Measurements from ENCODE around the gene IGF2BP3.
"Not testable (repeated sequence)": the region's sequence is repeated elsewhere in the genome, so short reads cannot be mapped to it uniquely, and the experiment has no call there.

Gene IGF2BP3

DNA sequence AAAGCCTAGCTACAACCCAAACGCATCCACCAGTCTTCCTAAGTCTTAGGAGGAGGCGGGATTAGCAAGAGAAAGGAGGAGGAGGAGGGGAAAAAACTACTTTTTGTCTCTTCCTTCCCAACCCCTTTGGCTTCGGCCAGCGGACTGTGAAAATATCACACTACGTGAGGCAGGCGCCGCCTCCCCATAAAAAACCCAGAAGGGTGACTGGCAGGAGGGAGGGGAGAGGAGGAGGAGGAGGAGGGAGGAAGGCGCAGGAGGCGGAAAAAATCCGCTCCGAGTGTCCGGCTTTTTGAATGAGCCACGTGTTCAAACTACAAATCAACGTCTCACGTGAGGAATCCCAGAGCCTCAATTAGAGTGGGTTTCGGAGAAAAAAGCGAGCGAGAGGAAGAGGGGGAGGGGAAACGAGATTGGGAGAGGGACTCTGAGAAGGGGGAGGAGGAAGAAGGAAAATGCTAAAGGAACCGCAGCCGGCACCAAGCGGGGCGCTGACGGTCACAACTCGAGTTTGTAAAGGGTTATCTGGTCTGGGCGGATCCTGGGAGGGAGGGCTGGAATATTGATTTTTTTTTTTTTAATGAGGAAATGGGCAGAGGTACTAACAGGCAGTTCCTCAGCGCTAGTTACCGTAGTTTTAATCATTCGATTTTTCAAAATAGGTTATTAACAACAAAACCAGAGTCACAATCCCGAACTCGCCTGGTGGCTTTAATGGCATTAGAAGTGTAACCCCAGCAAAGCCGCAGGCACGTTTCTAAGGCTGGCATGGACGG, at the start of gene IGF2BP3:
IGF2BP3 (minus strand) TSS at position 162 of the 776 bp plus-strand sequence. CDS start 381 bp downstream, outside the sequence.
- peak; percentile 90 for DNase-seq

DNA sequence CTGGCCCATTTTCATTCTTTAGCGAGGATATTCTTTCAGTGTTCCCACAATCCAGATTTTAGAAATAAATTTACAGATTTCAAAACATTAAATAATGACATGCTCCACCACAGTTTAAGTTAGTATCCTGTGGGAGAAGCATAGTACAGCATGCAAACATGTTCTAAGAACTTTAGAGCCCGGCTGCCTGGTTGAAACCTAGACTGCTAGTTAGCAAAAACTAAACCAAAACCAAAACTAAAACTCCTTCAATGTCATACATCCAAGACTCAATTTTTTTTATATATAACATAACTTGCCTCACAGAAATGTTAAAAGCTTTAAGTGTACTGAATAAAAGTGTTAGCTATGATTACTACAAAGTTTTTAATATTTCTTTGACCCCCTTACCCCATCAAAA, 44.5 kb upstream of the IGF2BP3 start:
- no peak for DNase-seq

DNA sequence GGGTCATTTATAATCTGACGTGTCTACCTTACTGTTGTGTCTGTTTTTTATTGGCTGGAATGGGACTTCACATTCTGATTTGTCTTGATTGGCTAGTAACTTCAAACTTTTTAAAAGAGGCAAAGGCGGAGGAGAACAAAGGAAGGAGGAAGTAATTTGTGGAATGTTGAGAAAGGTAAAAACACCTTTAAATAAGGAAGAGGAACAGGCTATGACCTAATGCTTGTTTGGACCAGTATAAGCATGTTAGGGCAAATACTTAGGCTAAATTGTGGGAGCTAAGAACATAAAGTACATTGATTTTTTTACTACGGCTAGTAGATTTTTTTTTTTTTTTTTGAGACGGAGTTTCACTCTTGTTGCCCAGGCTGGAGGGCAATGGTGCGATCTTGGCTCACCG, 43.5 kb upstream of the IGF2BP3 start:
- DNase-seq = not testable (repeated sequence)

DNA sequence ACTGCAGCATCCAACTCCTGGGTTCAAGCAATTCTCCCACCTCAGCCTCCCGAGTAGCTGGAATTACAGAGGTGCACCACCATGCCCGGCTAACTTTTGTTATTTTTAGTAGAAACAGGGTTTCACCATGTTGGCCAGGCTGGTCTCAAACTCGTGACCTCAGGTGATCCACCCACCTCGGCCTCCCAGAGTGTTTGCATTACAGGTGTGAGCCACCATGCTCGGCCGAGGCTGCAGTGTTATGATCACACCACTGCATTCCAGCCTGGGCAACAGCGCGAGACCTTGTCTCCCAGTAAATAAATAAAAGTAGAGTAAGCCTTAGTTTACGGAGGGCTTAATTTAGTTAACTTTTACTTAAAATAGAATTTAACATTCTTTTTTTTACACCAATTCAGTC, 23.7 kb upstream of the IGF2BP3 start:
- no peak for DNase-seq

DNA sequence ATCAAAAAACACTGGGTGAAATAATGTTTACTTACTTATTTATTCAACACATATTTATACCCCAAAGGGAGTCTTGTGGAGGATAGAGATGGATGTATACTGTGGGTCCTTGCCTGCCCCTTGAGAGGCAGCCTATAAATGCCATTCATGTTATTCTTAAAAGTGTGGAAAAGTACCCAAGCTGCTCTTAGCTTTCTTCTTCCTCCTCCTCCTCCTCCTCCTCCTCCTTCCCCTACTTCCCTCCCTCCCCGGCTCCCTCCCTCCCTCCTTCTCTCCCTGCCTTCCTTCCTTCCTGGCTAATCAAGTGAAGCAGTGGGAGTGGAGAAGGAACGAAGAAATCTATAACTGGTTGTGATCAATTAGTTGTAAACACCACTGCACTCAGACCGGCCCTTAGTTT, 21.2 kb upstream of the IGF2BP3 start:
- DNase-seq = no peak

DNA sequence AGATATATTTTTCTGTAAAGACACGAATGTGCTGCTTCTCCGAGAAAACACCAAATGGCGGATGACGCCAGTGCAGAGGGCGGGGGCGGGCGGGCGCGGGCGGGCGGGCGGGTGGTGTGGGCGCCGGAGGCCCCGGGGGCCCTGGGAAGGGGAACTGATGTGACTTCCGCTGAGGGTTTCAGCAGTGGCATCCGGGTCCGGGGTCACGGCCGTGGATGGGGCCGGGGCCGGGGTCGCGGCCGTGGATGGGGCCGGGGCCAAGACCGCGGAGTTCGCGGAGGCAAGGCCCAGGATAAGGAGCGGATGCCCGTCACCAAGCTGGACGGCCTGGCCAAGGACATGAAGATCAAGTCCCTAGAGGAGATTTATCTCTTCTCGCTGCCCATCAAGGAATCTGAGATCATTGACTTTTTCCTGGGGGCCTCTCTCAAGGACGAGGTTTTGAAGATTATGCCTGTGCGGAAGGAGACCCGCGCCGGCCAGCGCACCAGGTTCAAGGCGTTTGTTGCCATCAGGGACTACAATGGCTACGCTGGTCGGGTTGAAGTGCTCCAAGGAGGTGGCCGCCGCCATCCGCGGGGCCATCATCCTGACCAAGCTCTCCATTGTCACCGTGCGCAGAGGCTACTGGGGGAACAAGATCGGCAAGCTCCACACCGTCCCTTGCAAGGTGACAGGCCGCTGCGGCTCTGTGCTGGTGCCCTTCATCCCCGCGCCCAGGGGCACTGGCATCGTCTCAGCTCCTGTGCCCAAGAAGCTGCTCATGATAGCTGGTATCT, 20.3 kb upstream of the IGF2BP3 start:
- no peak for DNase-seq

DNA sequence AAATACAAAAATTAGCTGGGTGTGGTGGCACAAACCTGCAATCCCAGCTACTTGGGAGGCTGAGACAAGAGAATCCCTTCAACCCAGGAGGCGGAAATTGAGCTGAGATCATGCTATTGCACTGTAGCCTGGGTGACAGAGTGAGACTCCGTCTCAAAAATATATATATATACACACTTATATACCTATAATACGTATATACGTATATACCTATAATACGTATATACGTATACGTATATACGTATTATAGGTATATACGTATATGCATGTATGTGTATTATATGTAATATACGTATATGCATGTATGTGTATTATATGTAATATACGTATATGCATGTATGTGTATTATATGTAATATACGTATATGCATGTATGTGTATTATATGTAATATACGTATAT, 18.4 kb upstream of the IGF2BP3 start:
- DNase-seq = not testable (repeated sequence)

DNA sequence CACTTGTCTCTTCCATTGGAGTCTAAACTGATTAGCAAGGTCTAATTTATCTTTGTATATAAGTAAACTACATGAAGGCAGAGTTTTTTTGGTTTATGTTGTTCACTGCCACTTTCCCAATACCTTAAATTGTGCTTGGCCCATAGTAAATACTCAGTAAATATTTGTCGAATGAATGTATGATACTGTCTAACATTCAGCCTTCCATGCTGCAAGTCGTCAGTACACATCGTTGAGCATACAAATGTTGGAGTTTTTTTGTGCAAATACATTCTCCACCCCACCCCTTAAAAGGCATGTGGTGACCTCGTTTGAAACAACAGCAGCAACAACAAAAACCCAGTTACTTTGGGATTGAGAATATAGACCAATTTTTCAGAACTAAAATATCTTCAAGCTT, 17.4 kb upstream of the IGF2BP3 start:
- DNase-seq = no peak

DNA sequence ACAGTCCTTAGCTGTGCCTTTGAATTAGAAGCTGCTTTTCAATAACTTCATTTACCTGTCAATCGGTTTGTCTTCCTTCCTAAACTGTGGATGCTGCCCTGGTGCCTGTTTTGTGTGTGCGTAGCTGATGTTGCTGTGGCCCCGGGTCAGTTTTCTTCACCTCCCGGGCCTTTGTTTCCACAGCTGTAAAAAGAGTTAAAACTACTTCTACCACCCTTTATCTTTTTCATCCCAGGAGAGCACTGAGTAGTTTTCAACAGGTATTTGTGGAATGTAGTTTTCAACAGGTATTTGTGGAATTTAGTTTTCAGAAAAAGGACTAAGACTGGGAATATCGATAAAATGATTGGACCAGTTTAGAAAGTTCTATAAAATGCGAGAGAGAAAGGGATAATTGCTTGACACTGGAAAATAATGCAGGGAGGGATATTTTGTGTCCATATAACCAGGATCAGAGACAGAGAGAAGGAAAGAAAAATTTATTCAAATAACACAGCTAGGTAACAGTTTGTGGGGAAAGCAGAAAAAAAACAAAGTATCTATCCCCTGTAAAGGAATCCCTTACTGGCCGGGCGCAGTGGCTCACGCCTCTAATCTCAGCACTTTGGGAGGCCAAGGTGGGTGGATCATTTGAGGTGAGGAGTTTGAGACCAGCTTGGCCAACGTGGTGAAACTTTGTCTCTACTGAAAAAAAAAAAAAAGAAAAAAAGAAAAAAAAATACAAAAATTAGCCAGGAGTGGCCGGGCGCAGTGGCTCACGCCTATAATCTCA, 15.9 kb upstream of the IGF2BP3 start:
- no peak for DNase-seq

DNA sequence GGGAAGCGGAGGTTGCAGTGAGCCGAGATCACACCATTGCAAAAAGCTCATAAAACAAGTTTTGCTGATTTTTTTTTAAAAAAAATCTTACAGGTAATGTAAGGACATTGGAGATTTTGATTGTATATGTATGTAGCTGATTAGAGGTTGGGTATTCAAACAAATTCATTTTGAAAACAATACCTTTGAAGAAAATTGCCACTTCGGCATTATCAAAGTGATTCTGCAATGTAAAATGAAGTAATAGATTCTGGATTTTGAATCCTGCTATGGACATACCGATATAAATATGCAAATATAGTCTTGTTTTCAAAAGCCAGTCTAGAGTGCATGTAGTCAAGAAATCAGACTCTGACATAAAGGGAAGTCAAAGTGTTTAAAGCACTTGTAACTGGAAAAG, 12.4 kb upstream of the IGF2BP3 start:
- no peak for DNase-seq

DNA sequence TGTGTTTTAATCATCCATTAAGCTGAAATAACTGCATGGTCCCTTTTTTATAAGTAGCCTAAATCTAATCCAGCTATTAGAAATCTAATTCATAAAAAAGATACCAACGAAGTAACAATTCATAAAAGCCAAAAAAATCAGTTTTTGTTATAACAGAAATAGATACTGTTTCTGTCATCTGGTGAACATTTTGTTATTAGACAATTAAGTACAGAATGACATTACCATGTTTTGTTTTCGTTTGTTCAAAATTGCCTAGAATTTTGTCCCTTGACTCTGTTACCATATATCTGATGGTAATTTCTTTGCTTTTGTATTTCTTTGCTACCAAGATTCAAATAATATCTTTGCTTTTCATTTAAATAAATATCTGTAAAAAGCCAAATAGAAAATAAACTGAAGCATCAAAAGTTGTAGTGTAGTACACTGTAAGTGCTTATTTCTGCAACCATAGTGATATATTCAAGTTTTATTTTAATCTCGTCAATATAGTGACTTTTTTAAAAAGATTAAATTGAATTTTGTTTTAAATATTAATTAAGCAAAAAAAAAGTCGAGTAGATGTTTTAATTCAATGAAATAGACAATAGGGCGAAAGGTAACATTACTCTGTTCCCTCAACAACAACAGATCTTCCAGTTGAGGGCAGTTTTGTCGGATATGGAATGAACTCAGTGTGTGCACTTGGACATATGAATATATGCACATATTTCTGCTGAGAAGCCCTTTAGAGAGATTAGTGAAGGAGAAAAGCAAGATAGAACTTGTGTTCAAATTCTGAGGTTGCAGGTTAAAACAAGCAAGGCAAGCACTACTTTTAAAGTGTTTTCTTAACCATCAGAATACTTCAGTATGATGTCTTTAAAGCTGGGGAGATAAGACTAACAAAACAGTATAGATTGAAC, 7.9 kb upstream of the IGF2BP3 start:
- no peak for DNase-seq

DNA sequence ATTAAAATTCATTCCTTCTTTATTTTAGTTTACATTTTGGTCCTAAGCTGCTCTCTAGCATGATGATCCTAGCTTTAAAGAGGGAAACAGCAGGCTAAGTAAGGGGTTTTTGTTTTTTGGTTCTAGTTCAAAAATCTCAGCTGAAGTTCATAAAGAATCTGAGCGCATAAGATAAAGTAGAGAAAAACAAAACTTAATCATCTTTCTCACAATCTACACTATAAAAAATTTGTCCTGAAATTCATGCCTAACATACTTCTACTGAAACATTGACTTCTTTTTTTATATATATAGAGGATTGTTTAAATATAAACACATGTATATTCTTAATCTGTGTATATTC, 6.8 kb upstream of the IGF2BP3 start:
- DNase-seq = no peak

DNA sequence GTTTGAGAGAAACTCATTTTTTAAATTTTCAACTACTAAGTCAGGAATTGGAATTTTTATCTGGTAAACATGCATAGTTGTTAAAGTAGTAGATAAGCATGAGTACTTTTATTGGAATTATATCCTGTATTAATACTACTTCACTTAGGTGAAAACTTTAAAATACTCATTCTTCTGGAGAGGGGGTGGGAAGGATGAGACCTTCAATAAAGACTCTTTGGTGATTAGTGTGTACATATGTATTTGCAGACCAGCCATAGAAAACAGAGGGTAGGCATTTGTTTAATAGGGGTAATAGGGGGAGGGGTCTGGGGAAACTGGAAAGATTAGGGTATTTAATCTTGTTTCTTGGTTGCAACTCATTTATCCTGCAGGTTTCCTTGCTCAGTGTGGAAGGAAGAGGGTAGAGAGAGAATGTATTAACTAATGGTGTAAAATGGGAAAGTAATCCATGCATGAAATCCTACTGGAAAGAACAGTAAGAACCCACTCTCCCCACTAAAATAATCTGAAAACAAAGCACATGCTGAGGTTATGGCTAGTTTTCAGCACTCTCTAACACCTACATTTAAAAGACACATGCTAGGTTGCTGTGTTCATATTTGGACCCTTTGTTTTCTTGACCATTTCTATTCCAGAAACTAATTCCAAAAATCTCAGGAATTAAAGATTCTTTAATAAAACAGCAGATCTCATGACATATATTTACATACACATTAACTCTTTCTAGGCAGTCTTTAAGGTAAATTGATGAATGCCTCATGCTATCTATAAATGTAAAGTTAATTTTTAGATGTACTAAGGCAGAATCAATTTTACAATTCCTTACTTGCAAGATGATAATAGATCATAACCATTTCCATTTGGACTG, 6.2 kb upstream of the IGF2BP3 start:
- no peak for DNase-seq

DNA sequence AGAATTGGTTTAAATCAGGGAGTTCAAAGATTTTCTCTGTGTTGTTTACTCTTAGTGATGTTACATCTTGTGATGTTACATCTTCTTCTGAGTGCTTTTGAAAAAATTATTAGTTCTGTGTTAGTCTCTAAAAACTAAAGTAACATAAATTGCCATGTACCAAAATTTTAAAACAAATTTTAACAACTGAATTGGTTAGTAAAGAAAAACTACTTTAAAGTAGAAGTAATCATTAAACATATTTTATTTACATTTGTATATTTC, 5.2 kb upstream of the IGF2BP3 start:
- DNase-seq = no peak

DNA sequence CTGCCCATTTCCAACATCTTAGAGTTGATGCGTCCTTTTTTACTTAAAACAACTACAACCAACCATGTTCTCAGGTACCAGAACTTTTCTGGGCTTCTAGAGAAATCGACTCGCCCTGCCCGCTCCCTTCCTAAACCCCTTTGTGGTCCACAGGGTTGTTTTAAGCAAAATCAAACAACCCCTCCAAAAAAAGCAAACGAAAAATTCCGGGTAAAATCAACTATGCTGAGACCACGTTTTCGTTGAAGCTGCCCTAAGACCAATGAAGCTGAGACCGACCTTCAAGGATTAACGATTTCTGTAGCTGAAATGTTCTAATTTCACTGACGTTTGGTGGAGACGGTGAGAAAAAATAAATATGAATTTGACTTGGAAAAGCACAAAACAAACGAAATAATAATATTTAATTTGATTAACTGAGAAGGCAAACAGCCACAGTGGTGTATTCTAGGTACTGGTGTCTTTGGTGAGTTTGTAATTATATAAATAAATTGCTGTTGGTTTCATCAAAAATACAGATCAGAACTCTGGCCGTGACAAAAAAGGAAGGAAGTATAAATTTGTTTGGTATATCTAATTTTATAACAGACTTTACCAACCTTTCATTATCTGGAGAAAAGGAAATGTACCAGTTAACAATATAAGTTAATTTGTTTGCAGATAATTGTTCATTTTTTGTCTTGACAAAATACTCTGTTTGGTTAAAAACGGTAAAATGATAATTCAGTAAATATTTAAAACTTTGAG, 4.7 kb upstream of the IGF2BP3 start:
- no peak for DNase-seq

DNA sequence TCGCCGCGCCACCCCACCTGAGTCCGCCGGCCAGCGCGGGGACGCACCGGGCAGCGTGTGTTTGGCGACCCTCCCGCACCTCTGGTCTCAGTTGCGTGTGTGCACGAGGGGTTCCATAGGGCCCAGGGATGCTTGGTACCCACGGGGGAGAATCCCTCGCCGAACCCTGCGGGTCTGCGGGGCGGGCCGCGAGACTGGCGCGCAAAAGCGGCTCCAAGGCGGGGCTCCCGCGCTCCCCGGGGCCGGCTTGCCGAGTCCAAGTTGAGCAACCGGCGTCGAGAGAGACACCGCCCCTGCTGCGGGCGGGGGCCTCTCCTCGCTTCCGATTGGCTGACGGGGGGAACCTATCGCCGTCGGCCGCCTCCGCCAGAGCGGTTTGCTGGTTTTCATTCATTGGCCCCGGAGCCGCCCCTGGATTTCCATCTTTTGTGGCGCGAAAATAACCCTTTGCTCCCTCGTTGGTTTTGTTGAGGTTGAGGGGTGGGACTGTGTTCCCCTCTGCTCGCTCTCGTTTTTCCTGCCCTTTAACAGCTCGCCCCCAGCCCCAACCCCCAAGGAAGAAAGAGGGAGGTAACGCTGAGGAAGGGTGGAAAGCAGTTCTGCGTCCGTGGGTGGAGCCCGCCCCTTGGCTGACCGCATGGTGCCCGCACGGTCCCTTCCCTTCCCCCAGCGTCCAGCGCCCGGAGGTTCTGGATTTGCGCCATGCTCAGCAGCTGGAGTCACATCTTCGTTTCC, 4.0 kb upstream of the IGF2BP3 start:
- peak; percentile 96 for DNase-seq

DNA sequence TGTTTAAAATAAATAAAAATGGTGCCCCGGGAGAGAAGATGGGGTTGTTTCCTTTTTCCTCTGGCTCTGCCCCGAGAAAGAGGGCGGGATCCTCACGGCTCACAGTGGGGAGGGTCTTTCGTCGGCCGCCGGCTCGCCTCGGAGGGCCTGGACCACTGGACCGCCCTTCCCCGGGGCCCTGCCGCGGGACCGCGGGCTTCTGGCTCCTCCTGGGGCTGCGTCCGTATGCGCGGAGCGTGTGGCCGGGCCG, 3.5 kb upstream of the IGF2BP3 start:
- DNase-seq = no peak

DNA sequence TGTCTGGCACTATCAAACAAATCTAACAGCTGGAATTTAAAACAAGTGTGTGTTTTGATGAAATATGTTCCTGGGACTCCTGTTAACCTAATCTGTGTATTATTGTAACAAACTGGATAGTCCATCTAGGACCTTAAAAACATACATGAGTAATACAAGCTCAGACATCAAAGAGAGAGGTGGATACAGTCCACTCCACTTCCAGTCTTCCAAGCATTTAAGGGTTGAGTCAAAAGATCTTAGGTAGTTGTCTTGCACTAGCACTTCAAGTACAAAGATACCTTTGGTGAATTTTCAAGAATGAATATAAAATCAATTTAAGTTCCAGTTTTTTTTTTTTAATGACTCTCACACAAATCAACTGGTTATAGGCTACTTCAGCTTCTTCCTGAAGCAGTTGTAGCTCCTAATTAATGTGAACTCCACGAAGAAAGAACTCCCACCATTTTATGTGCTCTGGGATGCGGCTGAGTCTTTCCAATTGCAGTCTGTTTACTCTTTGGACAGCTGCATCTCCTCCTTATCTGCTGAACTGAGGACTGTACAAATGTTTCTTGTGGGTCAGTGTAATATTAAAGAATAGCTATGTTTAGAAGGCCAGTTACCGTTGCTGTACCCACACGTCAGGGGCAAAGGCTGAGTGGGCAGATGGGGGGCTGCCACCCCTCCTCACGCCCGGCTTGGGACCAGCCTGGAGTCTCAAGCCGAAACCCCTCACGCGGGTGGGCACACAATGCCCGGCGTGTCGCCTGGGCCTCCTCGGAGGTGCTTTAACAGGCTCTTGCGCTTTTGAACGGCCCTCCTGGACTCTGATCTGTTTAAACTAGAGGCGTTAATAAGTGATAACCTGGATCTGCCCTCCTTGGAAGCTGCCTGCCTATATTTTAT, 2.9 kb upstream of the IGF2BP3 start:
- no peak for DNase-seq

DNA sequence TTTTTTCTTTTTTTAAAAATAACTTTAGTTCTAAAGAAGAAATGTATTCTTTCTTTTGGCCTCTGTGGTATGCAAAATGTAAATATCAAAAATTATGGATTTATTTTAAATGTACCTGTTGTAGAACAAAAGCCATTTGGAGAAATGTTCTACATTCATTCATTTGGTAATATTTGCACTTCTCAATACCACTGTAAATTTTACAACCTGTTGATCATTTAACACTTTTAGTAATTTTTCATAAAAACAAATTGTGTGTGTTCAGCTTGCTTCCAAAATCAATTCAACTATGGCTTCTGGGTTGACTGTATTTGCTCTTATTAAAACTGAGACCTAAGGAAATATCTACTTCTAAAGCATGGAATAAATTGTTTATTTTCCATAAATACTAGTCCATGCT, 2.3 kb upstream of the IGF2BP3 start:
- no peak for DNase-seq

DNA sequence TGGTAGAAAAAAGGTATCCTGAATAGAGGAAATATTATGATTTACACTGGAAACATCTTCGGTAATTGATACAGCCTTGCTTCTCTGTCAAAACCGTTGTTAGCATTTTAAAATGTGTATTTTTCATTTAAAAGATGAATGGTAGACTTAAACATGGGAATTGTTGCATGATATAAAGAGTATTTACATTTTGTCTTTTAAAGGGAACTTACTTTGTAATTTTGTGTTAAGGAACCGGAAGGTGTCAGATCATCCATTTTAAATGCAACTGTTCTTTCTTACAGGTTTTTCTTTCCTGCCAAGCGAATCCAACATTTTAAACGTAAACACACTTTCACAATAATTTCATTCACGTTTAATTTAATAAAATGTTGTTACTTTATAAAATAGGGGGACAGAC, 1.8 kb upstream of the IGF2BP3 start:
- DNase-seq = no peak
